Panc1 (cell line): ENCODE measurements around the gene RNASE11.

Experiments used
- CTCF ChIP-seq: fragments of 450-650 bp; IDR thresholded peaks from 2 replicates; pipeline ENCODE4 v1.5.1; 2017; ENCODE audit warnings: mild to moderate bottlenecking
- POLR2AphosphoS5 ChIP-seq: IDR thresholded peaks from 2 replicates; pipeline ENCODE4 v1.6.1; 2012; ENCODE audit warnings: mild to moderate bottlenecking, low read depth, low read length, moderate library complexity
- SIN3A ChIP-seq: IDR thresholded peaks from 2 replicates; pipeline ENCODE4 v1.6.1; 2012; ENCODE audit warnings: low read depth, mild to moderate bottlenecking, low read length, moderate library complexity, borderline replicate concordance; ENCODE audit not compliant: insufficient read depth

- TF ChIP-seq CTCF (no peak), POLR2AphosphoS5 (no peak), SIN3A (no peak)
Observed at GRCh38 chr14:20546877-20547276, 40.9 kb downstream of the RNASE11 start.
